Heart right ventricle (tissue), 16 donors: Measurements from ENCODE around the gene SLC12A8. TPM values are rescaled to one million over a fixed set of nuclear protein-coding genes. Genes with fewer than 3 reads are reported as not detected.

ENCODE experiments used
- ATAC-seq, 8 donors: fragments of 200-7000 bp; cut with Tn5 transposase; one replicate each; pipeline ENCODE4 v1.9.1; 2020; ENCODE audit warnings: mild to moderate bottlenecking in 8 of 8, moderate library complexity in 8 of 8, moderate number of reproducible peaks in 1 of 8
- DNase-seq, 2 donors: peaks; one replicate each; pipeline ENCODE4 v3.0.0-alpha.2; 2020
- H3K27ac ChIP-seq, 10 donors: fragments of 200-600 bp; sonication (generic) in 2 of 10; one replicate each; pipeline versions ENCODE4 v1.5.0 to v1.8.0; 2020 to 2022; ENCODE audit warnings: mild to moderate bottlenecking in 3 of 10
- H3K27me3 ChIP-seq, 7 donors: fragments of 200-600 bp; one replicate each; pipeline ENCODE4 v1.8.0; 2021 to 2022; ENCODE audit warnings: mild to moderate bottlenecking in 2 of 7
- H3K36me3 ChIP-seq, 9 donors: fragments of 200-600 bp; sonication (generic) in 1 of 9; one replicate each; pipeline versions ENCODE4 v1.5.0 to v1.8.0; 2020 to 2022; ENCODE audit warnings: mild to moderate bottlenecking in 2 of 9
- H3K4me1 ChIP-seq, 9 donors: fragments of 200-600 bp; sonication (generic) in 1 of 9; one replicate each; pipeline versions ENCODE4 v1.5.0 to v1.8.0; 2020 to 2022; ENCODE audit warnings: mild to moderate bottlenecking in 4 of 9
- H3K4me3 ChIP-seq, 10 donors: fragments of 200-600 bp; sonication (generic) in 2 of 10; one replicate each; pipeline versions ENCODE4 v1.5.0 to v1.8.0; 2020 to 2022; ENCODE audit warnings: mild to moderate bottlenecking in 7 of 10, moderate library complexity in 2 of 10
- H3K9me3 ChIP-seq, 11 donors: fragments of 200-600 bp in 10 of 11; sonication (generic) in 2 of 11; one replicate each; pipeline versions ENCODE4 v1.5.0 to v1.8.0; 2013 to 2022; ENCODE audit warnings: mild to moderate bottlenecking in 2 of 11, control low read depth in 1 of 11, moderate library complexity in 1 of 11
- WGBS, 2 donors: extraction: QIAGEN DNeasy Blood & Tissue Kit; methylation state at CpG; one replicate each; pipeline ENCODE4 v1.1.7; 2013; ENCODE audit warnings: inconsistent platforms in 1 of 2; 5-methylcytosine and 5-hydroxymethylcytosine counted together
- intact Hi-C, 10 donors: fragments of 100-400 bp; cut with DNase I; formaldehyde crosslinking; loops; one replicate each; pipeline versions ENCODE4 v1.11.1 to v1.14.2; 2022
- polyA plus RNA-seq, 2 donors: library from polyadenylated mRNA; stranded (reverse); fragments of 200-250 nt; gene quantifications; one replicate each; pipeline ENCODE4 v1.2.3, GENCODE V29; 2013
- total RNA-seq, 10 donors: library from RNA; stranded (reverse); fragmentation: NEBNext Ultra II Directional in 3 of 10; extraction: Animal tissue kit (Norgen Biotek cat#: 25700) in 3 of 10; gene quantifications; one replicate each; pipeline versions ENCODE4 v1.2.1 to v1.2.4, GENCODE V29; 2021 to 2023
- TF ChIP-seq, protein P1 (sequence below), 9 donors: fragments of 200-600 bp; sonication (generic) in 2 of 9; IDR thresholded peaks; one replicate each; pipeline versions ENCODE4 v1.5.0 to v1.8.0; 2021 to 2022; ENCODE audit warnings: antibody characterized with exemption in 9 of 9, mild to moderate bottlenecking in 5 of 9, moderate library complexity in 1 of 9
- donor health status: Arrhythmogenic right ventricular cardiomyopathy.
- donor health status: ischemic (EF 13 %, LVEDD 7.1; RV severe dilation, severe dysfunction).
- donor health status: healthy with polysubstance abuse.
- donor health status: DM: no; HTN: yes; CAD: no.
- donor health status: DM: no; HTN: no; CAD: no.
- donor health status: ischemic (EF 25% LVEDD 6.9; RV normal size, moderate dysfunction).
- donor health status: ischemic (EF 25% LVEDD 5.7; RV mildly dilated, moderate dysfunction).
- donor health status: healthy.
- donor health status: DM: yes; HTN: yes; CAD: no.
- donor health status: Ischemic cardiomyopathy.
- donor health status: ischemic (EF 35%, LVEDD 5.7; RV mildly dilated, moderate dysfunction).
- donor health status: nonischemic (EF 11% LVEDD 7.7; RV severe dilation, severe dysfunction).
- donor health status: DM: yes; HTN: yes; CAD: no.
- donor health status: PGD.
- donor health status: ischemic (EF 29% LVEDD 5.4; RV normal size, mild dysfunction).
- donor health status: nonischemic (EF 23%, LVEDD 6.1; RV moderate dilation, normal function).

Gene SLC12A8
- total and polyA plus RNA-seq, 12 donors = 0.09 to 0.88 (median 0.40) TPM; not detected in 1

- Histone ChIP-seq H3K9me3 (no peaks in the 10 kb centered on the region), H3K27me3 (no peaks in the 10 kb centered on the region), H3K36me3 (no peaks in the 10 kb centered on the region), H3K4me1 (peaks cover 35 to 97% (median 82%) of the 10 kb centered on the region in 9 donors), H3K27ac (peak overlapping the region in 6 of 10 donors; percentile 50 to 92 (median 58)), H3K4me3 (no peak overlapping the region)
- 77 to 89% methylated on average over 10 of the region's 10 CpGs for WGBS, 2 donors
- DNase-seq (no peak), ATAC-seq (peak in 1 of 8 donors; percentile 2)
- intact Hi-C loops = loop anchor here in 2 of 10 donors (2.0 to 5.0 kb wide), 2 partner anchors 15 to 149 kb away; no protein-coding TSS in a partner anchor
- TF ChIP-seq, protein P1, sequence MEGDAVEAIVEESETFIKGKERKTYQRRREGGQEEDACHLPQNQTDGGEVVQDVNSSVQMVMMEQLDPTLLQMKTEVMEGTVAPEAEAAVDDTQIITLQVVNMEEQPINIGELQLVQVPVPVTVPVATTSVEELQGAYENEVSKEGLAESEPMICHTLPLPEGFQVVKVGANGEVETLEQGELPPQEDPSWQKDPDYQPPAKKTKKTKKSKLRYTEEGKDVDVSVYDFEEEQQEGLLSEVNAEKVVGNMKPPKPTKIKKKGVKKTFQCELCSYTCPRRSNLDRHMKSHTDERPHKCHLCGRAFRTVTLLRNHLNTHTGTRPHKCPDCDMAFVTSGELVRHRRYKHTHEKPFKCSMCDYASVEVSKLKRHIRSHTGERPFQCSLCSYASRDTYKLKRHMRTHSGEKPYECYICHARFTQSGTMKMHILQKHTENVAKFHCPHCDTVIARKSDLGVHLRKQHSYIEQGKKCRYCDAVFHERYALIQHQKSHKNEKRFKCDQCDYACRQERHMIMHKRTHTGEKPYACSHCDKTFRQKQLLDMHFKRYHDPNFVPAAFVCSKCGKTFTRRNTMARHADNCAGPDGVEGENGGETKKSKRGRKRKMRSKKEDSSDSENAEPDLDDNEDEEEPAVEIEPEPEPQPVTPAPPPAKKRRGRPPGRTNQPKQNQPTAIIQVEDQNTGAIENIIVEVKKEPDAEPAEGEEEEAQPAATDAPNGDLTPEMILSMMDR (IDR thresholded peaks at IDR 0.05) = no peak
Measured at GRCh38 chr3:125145751-125146475, 66.6 kb downstream of the SLC12A8 start.

GRCh38 chr3:125144653-125145314 lies 67.8 kb downstream of the SLC12A8 start:
- no peaks in the 10 kb centered on the region for H3K27me3 ChIP-seq
- TF ChIP-seq, protein P1 (IDR thresholded peaks at IDR 0.05) = no peak
- no peaks in the 10 kb centered on the region for H3K9me3 ChIP-seq
- H3K4me1 ChIP-seq = peaks cover 40 to 100% (median 88%) of the 10 kb centered on the region in 9 donors
- intact Hi-C loops = loop anchor here (2.0 to 5.0 kb wide), 6 partner anchors 16 to 147 kb away; partner anchors contain the start of gene HEG1 (in 4 of the 10)
- H3K36me3 ChIP-seq = no peaks in the 10 kb centered on the region
- ATAC-seq (no peak), DNase-seq (no peak)
- no peak overlapping the region for H3K4me3 ChIP-seq
- 78 to 88% methylated on average over 5 of the region's 5 CpGs for WGBS, 2 donors
- peak overlapping the region in 5 of 10 donors; percentile 40 to 94 (median 79) for H3K27ac ChIP-seq

DNA sequence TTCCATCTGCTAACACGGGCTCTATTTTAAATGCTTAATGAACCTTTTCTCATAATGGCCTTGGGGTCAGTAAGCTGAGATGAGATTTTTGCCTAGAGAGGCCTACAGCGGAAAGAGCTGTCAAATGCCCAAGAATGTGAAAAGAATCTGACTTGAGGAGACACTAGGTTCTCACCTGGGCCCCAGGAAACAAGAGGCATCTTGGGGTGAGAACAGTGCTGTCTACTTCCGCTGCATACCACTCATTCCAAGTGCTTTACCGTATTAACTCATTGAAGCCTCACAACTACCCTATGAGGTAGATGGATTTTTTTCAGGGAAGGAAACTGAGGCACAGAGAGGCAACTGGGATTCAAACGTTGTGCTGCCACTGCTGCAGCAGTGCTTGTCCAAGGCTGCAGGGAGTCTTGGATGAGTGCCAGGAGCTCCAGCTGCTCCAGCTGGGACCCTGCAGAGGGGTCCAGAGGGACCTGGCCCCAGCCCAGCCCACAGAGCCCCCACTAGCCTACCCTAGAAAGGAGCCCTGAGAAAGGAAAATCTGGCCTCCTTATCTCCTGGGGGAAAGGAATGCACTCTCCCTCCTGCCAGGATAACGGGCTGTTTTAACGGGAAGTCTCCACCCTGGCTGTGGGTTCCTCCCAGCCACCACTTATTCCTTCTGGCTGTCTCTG lies 68.4 kb downstream of the SLC12A8 start:
- intact Hi-C loops = loop anchor here (2.0 to 5.0 kb wide), 7 partner anchors 17 to 147 kb away; partner anchors contain the start of gene HEG1 (in 4 of the 10)
- Histone ChIP-seq H3K9me3 (no peaks in the 10 kb centered on the region), H3K27me3 (no peaks in the 10 kb centered on the region), H3K4me3 (no peak overlapping the region), H3K27ac (peak overlapping the region in 7 of 10 donors; percentile 2 to 94 (median 48)), H3K36me3 (no peaks in the 10 kb centered on the region), H3K4me1 (peaks cover 40 to 96% (median 82%) of the 10 kb centered on the region in 9 donors)
- TF ChIP-seq, protein P1 (IDR thresholded peaks at IDR 0.05) = no peak
- WGBS, 2 donors = 36 to 45% methylated on average over 7 of the region's 7 CpGs
- DNase-seq = peak in 1 of 2 donors; percentile 52
- ATAC-seq = no peak

DNA sequence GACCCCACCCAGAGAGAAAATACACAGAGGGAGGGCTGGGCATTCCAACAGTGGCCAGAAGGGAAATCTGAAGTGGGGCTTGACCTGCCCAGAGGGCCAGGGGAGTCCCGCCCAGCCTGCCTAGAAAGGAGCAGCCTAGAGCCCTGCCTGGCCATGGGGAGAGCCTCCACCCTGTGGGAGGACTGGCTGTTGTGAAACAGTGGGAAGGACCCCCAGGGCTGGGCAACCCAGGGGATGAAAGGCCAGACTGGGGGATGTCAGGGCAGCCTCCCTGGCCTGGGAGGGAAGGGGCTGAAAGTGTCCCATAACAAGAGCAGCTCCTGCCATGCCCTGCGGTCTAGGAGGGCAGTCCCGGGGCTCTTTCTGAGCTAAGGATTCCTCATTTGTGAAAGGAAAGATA lies 69.0 kb downstream of the SLC12A8 start:
- TF ChIP-seq, protein P1 (IDR thresholded peaks at IDR 0.05) = no peak
- no peak for DNase-seq
- WGBS, 2 donors = 90 to 93% methylated on average over 3 of the region's 3 CpGs
- no peaks in the 10 kb centered on the region for H3K9me3 ChIP-seq
- intact Hi-C loops = loop anchor here in 9 of 10 donors (2.0 to 5.0 kb wide), 6 partner anchors 81 to 146 kb away; partner anchors contain the start of gene HEG1 (in 4 of the 9)
- no peak for ATAC-seq
- no peak overlapping the region for H3K4me3 ChIP-seq
- no peaks in the 10 kb centered on the region for H3K36me3 ChIP-seq
- peaks cover 36 to 90% (median 76%) of the 10 kb centered on the region in 9 donors for H3K4me1 ChIP-seq
- peak overlapping the region in 8 of 10 donors; percentile 2 to 94 (median 61) for H3K27ac ChIP-seq
- H3K27me3 ChIP-seq = no peaks in the 10 kb centered on the region
